ENCODE measurements around the gene ZC3H12A. TPM values are rescaled to one million over a fixed set of nuclear protein-coding genes. Genes with fewer than 3 reads are reported as not detected.

ZC3H12A gene
- total RNA-seq, 1 experiment from 2014 or later: 6.7 TPM

DNA sequence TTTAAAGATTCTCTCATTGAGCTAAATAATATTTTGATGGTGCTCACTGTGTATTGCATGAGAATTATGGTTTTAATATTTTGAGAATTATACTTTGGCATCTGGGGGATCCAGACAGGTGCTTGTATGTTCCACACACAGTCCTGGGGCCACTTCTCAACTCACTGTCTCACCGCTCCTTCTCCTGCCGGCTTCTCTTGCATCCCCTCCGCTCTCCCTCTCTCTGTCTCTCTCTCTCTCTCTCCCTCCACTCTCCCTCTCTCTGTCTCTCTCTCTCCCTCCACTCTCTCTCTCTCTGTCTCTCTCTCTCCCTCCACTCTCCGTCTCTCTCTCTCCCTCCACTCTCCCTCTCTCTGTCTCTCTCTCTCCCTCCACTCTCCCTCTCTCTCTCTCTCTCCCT lies 32.2 kb upstream of the ZC3H12A start:
- Histone ChIP-seq H3T11ph (ENCODE audit: low read length) (no peak overlapping the region), H2BK20ac (ENCODE audit: low read depth, low read length, poor library complexity, severe bottlenecking) (no peak overlapping the region), H3K79me2 (ENCODE audit: insufficient read depth, low read length) (no peaks in the 10 kb centered on the region), H3K9me3 (ENCODE audit: control insufficient read depth, low read depth, low read length) (no peaks in the 10 kb centered on the region), H3K14ac (ENCODE audit: insufficient read depth, low read length) (no peak overlapping the region), H4K20me1 (ENCODE audit: control insufficient read depth, insufficient read depth, insufficient read length) (no peaks in the 10 kb centered on the region), H3K18ac (ENCODE audit: insufficient read length, low read depth, low read length) (no peak overlapping the region), H2BK12ac (ENCODE audit: insufficient read length, low read depth, low read length) (no peak overlapping the region), H2BK5ac (ENCODE audit: insufficient read length, low read length) (no peak overlapping the region), H3K79me1 (ENCODE audit: insufficient read depth, low read depth, low read length, poor library complexity, severe bottlenecking) (no peaks in the 10 kb centered on the region), H3K27me3 (ENCODE audit: insufficient read depth, low read length) (no peaks in the 10 kb centered on the region), H2BK15ac (ENCODE audit: low read depth, low read length) (no peak overlapping the region), H2AFZ (ENCODE audit: low read length) (no peak overlapping the region), H2BK120ac (ENCODE audit: low read depth, low read length, poor library complexity, severe bottlenecking) (no peak overlapping the region), H2AK5ac (ENCODE audit: insufficient read length, low read length) (no peak overlapping the region), H3K27ac (ENCODE audit: insufficient read length, low read depth, low read length) (no peak overlapping the region), H3K4ac (ENCODE audit: low read depth, low read length) (no peak overlapping the region), H4K91ac (ENCODE audit: insufficient read length, low read depth, low read length) (no peak overlapping the region), H3K23me2 (ENCODE audit: insufficient read length, low read depth, low read length, poor library complexity, severe bottlenecking) (no peaks in the 10 kb centered on the region), H3K9ac (ENCODE audit: extremely low read depth, insufficient read length, low read length) (no peak overlapping the region), H4K8ac (replicated peaks; ENCODE audit: insufficient read length, low read depth, low read length) (no peak overlapping the region), H4K5ac (ENCODE audit: insufficient read length, low read depth, low read length) (no peak overlapping the region), H3K23ac (ENCODE audit: insufficient read length, low read depth, low read length) (no peak overlapping the region), H3K56ac (ENCODE audit: insufficient read length, low read depth, low read length) (no peak overlapping the region), H3K4me2 (ENCODE audit: insufficient read depth, insufficient read length, low read length) (no peak overlapping the region), H3K4me1 (ENCODE audit: insufficient read depth, low read length) (peaks cover 2% of the 10 kb centered on the region; the same call in 1 of the 2 replicates)
- peaks cover 14 to 27% of the 10 kb centered on the region in 2 experiments for H3K4me1 Mint-ChIP-seq
- DNase-seq: no peak
- H3K27me3 Mint-ChIP-seq (ENCODE audit: low read depth): peaks cover 58% of the 10 kb centered on the region
- TF ChIP-seq, protein P1, sequence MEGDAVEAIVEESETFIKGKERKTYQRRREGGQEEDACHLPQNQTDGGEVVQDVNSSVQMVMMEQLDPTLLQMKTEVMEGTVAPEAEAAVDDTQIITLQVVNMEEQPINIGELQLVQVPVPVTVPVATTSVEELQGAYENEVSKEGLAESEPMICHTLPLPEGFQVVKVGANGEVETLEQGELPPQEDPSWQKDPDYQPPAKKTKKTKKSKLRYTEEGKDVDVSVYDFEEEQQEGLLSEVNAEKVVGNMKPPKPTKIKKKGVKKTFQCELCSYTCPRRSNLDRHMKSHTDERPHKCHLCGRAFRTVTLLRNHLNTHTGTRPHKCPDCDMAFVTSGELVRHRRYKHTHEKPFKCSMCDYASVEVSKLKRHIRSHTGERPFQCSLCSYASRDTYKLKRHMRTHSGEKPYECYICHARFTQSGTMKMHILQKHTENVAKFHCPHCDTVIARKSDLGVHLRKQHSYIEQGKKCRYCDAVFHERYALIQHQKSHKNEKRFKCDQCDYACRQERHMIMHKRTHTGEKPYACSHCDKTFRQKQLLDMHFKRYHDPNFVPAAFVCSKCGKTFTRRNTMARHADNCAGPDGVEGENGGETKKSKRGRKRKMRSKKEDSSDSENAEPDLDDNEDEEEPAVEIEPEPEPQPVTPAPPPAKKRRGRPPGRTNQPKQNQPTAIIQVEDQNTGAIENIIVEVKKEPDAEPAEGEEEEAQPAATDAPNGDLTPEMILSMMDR (conservative IDR thresholded peaks at IDR 0.05): no peak
- H3K9me3 Mint-ChIP-seq: peaks cover 0 to 7% of the 10 kb centered on the region in 2 experiments; a peak in 2 of 5 replicates
- no CpG with 5 or more reads among the region's 4 CpGs for WGBS (ENCODE audit: extremely low coverage, insufficient read length, low lambda C conversion rate)
- no peaks in the 10 kb centered on the region for H3K36me3 Mint-ChIP-seq (ENCODE audit: insufficient read depth in 1 of 3, low read depth in 3 of 3)
- no peak overlapping the region; a peak in 1 of 5 replicates for H3K4me3 Mint-ChIP-seq
- H3K27ac Mint-ChIP-seq: no peak overlapping the region

All from H9 (cell line).